NT2/D1 (cell line): ENCODE results near the gene COL23A1.
A peak's percentile ranks its signal among the peaks of the same experiment; 100 is the strongest.

Experiments used
- DNase-seq: peaks from one replicate; pipeline ENCODE4 v3.0.0-alpha.2; 2011; ENCODE audit warnings: low read depth, low spot score
- H3K27me3 ChIP-seq: 2 replicates; pipeline ENCODE4 v1.6.0; 2011; ENCODE audit warnings: mild to moderate bottlenecking; ENCODE audit not compliant: insufficient read length, insufficient read depth
- H3K36me3 ChIP-seq: 2 replicates; pipeline ENCODE4 v1.6.1; 2011; ENCODE audit warnings: mild to moderate bottlenecking, low read length, mixed read lengths; ENCODE audit not compliant: insufficient read depth, insufficient read length
- H3K4me1 ChIP-seq: 2 replicates; pipeline ENCODE4 v1.5.1; 2011; ENCODE audit not compliant: insufficient read depth, insufficient read length
- H3K4me3 ChIP-seq: 2 replicates; pipeline ENCODE4 v1.5.1; 2011; ENCODE audit warnings: low read depth; ENCODE audit not compliant: insufficient read length
- H3K9ac ChIP-seq: 2 replicates; pipeline ENCODE4 v1.6.0; 2011; ENCODE audit warnings: low read depth; ENCODE audit not compliant: insufficient read length
- H3K9me3 ChIP-seq: 2 replicates; pipeline ENCODE4 v1.5.1; 2011; ENCODE audit warnings: mild to moderate bottlenecking, low read length; ENCODE audit not compliant: insufficient read depth
- SUZ12 ChIP-seq: IDR thresholded peaks from 2 replicates; pipeline ENCODE4 v1.6.1; 2011; ENCODE audit not compliant: insufficient read length, insufficient read depth; ENCODE audit errors: extremely low read depth
- YY1 ChIP-seq: IDR thresholded peaks from 2 replicates; pipeline ENCODE4 v1.6.1; 2011; ENCODE audit not compliant: insufficient read length, insufficient read depth
- ZNF274 ChIP-seq: IDR thresholded peaks from 2 replicates; pipeline ENCODE4 v1.6.1; 2011; ENCODE audit warnings: mild to moderate bottlenecking, low read depth, low read length

The COL23A1 gene

GRCh38 chr5:178465861-178466288, 124.3 kb downstream of the COL23A1 start:
- TF ChIP-seq SUZ12 (no peak), YY1 (no peak), ZNF274 (no peak)
- no peaks in the 10 kb centered on the region for H3K9me3 ChIP-seq
- peaks cover 6% of the 10 kb centered on the region for H3K4me1 ChIP-seq
- H3K9ac ChIP-seq: no peak overlapping the region
- DNase-seq: no peak
- H3K27me3 ChIP-seq: no peaks in the 10 kb centered on the region
- no peak overlapping the region for H3K4me3 ChIP-seq
- H3K36me3 ChIP-seq: no peaks in the 10 kb centered on the region

- H3K36me3 ChIP-seq: no peaks in the 10 kb centered on the region
- H3K27me3 ChIP-seq: no peaks in the 10 kb centered on the region
- no peak for TF ChIP-seq SUZ12
- no peak for TF ChIP-seq ZNF274
- TF ChIP-seq YY1: no peak
- H3K4me3 ChIP-seq: no peak overlapping the region
- DNase-seq: no peak
- H3K9ac ChIP-seq: no peak overlapping the region
- peaks cover 5% of the 10 kb centered on the region for H3K4me1 ChIP-seq
- H3K9me3 ChIP-seq: no peaks in the 10 kb centered on the region
These were observed 124.8 kb downstream of the COL23A1 start for GRCh38 chr5:178465228-178465860.

- Histone ChIP-seq H3K9ac (no peak overlapping the region), H3K4me3 (no peak overlapping the region)
These were observed 125.7 kb downstream of the COL23A1 start for GRCh38 chr5:178464431-178465048.

GRCh38 chr5:178463321-178464155, 126.7 kb downstream of the COL23A1 start:
- no peaks in the 10 kb centered on the region for H3K27me3 ChIP-seq
- TF ChIP-seq YY1 (no peak), SUZ12 (no peak), ZNF274 (no peak)
- H3K4me3 ChIP-seq: no peak overlapping the region
- no peaks in the 10 kb centered on the region for H3K36me3 ChIP-seq
- DNase-seq: no peak
- H3K9ac ChIP-seq: no peak overlapping the region
- H3K4me1 ChIP-seq: peaks cover 5% of the 10 kb centered on the region
- H3K9me3 ChIP-seq: no peaks in the 10 kb centered on the region

More at GRCh38 chr5:178464431-178465048, 125.7 kb downstream of the COL23A1 start:
- Histone ChIP-seq H3K4me1 (peaks cover 5% of the 10 kb centered on the region), H3K9me3 (no peaks in the 10 kb centered on the region), H3K27me3 (no peaks in the 10 kb centered on the region), H3K36me3 (no peaks in the 10 kb centered on the region)
- TF ChIP-seq SUZ12 (no peak), YY1 (no peak), ZNF274 (no peak)
- no peak for DNase-seq

GRCh38 chr5:178462816-178463215, 127.4 kb downstream of the COL23A1 start:
- no peak for DNase-seq
- no peaks in the 10 kb centered on the region for H3K4me1 ChIP-seq

GRCh38 chr5:178462076-178462475, 128.1 kb downstream of the COL23A1 start:
- TF ChIP-seq SUZ12: no peak
- no peak for TF ChIP-seq ZNF274
- TF ChIP-seq YY1: no peak
- H3K27me3 ChIP-seq: no peaks in the 10 kb centered on the region
- DNase-seq: no peak
- H3K9ac ChIP-seq: no peak overlapping the region
- H3K36me3 ChIP-seq: no peaks in the 10 kb centered on the region
- H3K4me1 ChIP-seq: no peaks in the 10 kb centered on the region
- no peak overlapping the region for H3K4me3 ChIP-seq
- no peaks in the 10 kb centered on the region for H3K9me3 ChIP-seq

More at GRCh38 chr5:178462816-178463215, 127.4 kb downstream of the COL23A1 start:
- no peaks in the 10 kb centered on the region for H3K9me3 ChIP-seq
- TF ChIP-seq SUZ12 (no peak), YY1 (no peak), ZNF274 (no peak)
- H3K27me3 ChIP-seq: no peaks in the 10 kb centered on the region
- no peak overlapping the region for H3K4me3 ChIP-seq
- no peaks in the 10 kb centered on the region for H3K36me3 ChIP-seq
- H3K9ac ChIP-seq: no peak overlapping the region

GRCh38 chr5:178461004-178461730, 129.0 kb downstream of the COL23A1 start:
- Histone ChIP-seq H3K36me3 (no peaks in the 10 kb centered on the region), H3K9me3 (no peaks in the 10 kb centered on the region), H3K9ac (no peak overlapping the region), H3K27me3 (no peaks in the 10 kb centered on the region), H3K4me3 (no peak overlapping the region), H3K4me1 (no peaks in the 10 kb centered on the region)
- no peak for TF ChIP-seq YY1
- no peak for TF ChIP-seq SUZ12
- no peak for TF ChIP-seq ZNF274
- DNase-seq: peak; percentile 57
